GM12892 (cell line): ENCODE results near the gene ACVR1B.

Experiments
- POLR2A ChIP-seq: IDR thresholded peaks from 2 replicates; pipeline ENCODE4 v1.6.1; 2011; ENCODE audit warnings: low read depth, low read length, control low read depth
- POLR2AphosphoS5 ChIP-seq: IDR thresholded peaks from 2 replicates; pipeline ENCODE4 v1.6.1; 2011; ENCODE audit warnings: low read depth, low read length, control low read depth

GRCh38 chr12:52007982-52008510 lies 56.5 kb downstream of the ACVR1B start:
- no peak for TF ChIP-seq POLR2A
- TF ChIP-seq POLR2AphosphoS5: no peak
